A549 (cell line): ENCODE data around the gene SWSAP1. TPM values are rescaled to one million over a fixed set of nuclear protein-coding genes. Genes with fewer than 3 reads are reported as not detected.

Experiments
- ATAC-seq, 2 experiments: fragments of 200-7000 bp in 1 of 2; fragments of >200 bp in 1 of 2; cut with Nextera tagmentation in 1 of 2; cut with Tn5 transposase in 1 of 2; 3 replicates each; pipeline versions ENCODE4 v1.8.0 to v1.9.1; 2018 to 2020; ENCODE audit warnings: mild to moderate bottlenecking in 1 of 2, moderate library complexity in 1 of 2
- CTCF ChIA-PET: fragments of 300-600 bp; sonication (Branson Sonifier 250); formaldehyde crosslinking; extraction: SDS; loops from one replicate; lab custom pipeline; 2021; ENCODE audit warnings: antibody characterized with exemption, inconsistent platforms; lab: Yijun Ruan, JAX
- POLR2A ChIA-PET: fragments of 350-600 bp; formaldehyde crosslinking; extraction: SDS; loops from one replicate; lab custom pipeline; 2021; ENCODE audit warnings: antibody characterized with exemption, inconsistent platforms; lab: Yijun Ruan, JAX
- DNase-seq, 2 experiments: peaks; one replicate each; pipeline versions ENCODE4 v3.0.0 to v3.0.0-alpha.2; 2011 to 2016; ENCODE audit warnings: low read depth in 1 of 2, low spot score in 1 of 2
- FAIRE-seq: peaks from 2 replicates; lab custom pipeline; 2011; peaks lifted over from hg19 to GRCh38; lab: Jason Lieb, UNC
- H3K27ac ChIP-seq, 2 experiments: fragments of >200 bp; sonication (Bioruptor Twin); formaldehyde crosslinking; 3 replicates each; pipeline ENCODE4 v1.5.1; 2016 to 2017
- H3K4me1 ChIP-seq: fragments of >200 bp; sonication (Bioruptor Twin); formaldehyde crosslinking; 3 replicates; pipeline ENCODE4 v1.6.1; 2016
- H3K4me2 ChIP-seq: fragments of >200 bp; sonication (Bioruptor Twin); formaldehyde crosslinking; 3 replicates; pipeline ENCODE4 v1.6.1; 2016
- H3K4me3 ChIP-seq: fragments of >200 bp; sonication (Bioruptor Twin); formaldehyde crosslinking; 3 replicates; pipeline ENCODE4 v1.5.1; 2016
- H3K9me3 ChIP-seq: fragments of >200 bp; sonication (Bioruptor Twin); formaldehyde crosslinking; 3 replicates; pipeline ENCODE4 v1.6.1; 2016
- FOSB ChIP-seq: fragments of 250-450 bp; sonication (Bioruptor Pico); IDR thresholded peaks from 2 replicates; pipeline ENCODE4 v1.5.0; 2020; ENCODE audit warnings: mild to moderate bottlenecking, moderate library complexity
- FOXS1 ChIP-seq: fragments of 250-450 bp; sonication (Bioruptor Pico); IDR thresholded peaks from 2 replicates; pipeline ENCODE4 v1.5.0; 2020; ENCODE audit warnings: mild to moderate bottlenecking, moderate library complexity
- GATA3 ChIP-seq: IDR thresholded peaks from 2 replicates; pipeline ENCODE4 v1.6.1; 2012; ENCODE audit warnings: borderline replicate concordance
- HEYL ChIP-seq: fragments of 250-450 bp; sonication (Bioruptor Pico); IDR thresholded peaks from 2 replicates; pipeline ENCODE4 v1.8.0; 2021; ENCODE audit warnings: mild to moderate bottlenecking, moderate library complexity
- HOXB13 ChIP-seq: fragments of 250-450 bp; sonication (Bioruptor Pico); IDR thresholded peaks from 2 replicates; pipeline ENCODE4 v1.5.0; 2020; ENCODE audit warnings: low read depth, mild to moderate bottlenecking, moderate library complexity
- JUN ChIP-seq, 2 experiments: fragments of >200 bp; sonication (Bioruptor Twin); formaldehyde crosslinking; IDR thresholded peaks; 2 replicates in 1 of 2; 3 replicates in 1 of 2; pipeline ENCODE4 v1.6.1; 2016 to 2017
- KDM1A ChIP-seq: fragments of 200-600 bp; sonication (generic); IDR thresholded peaks from 2 replicates; pipeline ENCODE4 v1.6.1; 2016; ENCODE audit warnings: low read depth, mild to moderate bottlenecking
- MAZ ChIP-seq: fragments of 150-350 bp; IDR thresholded peaks from 2 replicates; pipeline ENCODE4 v1.6.1; 2014; ENCODE audit warnings: antibody characterized with exemption, low read depth, low read length, borderline replicate concordance
- NFE2L2 ChIP-seq: fragments of 150-350 bp; conservative IDR thresholded peaks from 2 replicates; pipeline ENCODE4 v1.6.1; 2014; ENCODE audit warnings: low read length
- ZC3H11A ChIP-seq: fragments of 450-650 bp; IDR thresholded peaks from 2 replicates; pipeline ENCODE4 v1.6.1; 2014; ENCODE audit warnings: antibody characterized with exemption, mild to moderate bottlenecking
- ZFP36 ChIP-seq: fragments of 450-650 bp; IDR thresholded peaks from 2 replicates; pipeline ENCODE4 v1.6.1; 2014; ENCODE audit warnings: borderline replicate concordance; ENCODE audit not compliant: partially characterized antibody
- WGBS: methylation state at CpG from one replicate; pipeline ENCODE4 v1.1.6; 2017; ENCODE audit errors: missing lambda C conversion rate; 5-methylcytosine and 5-hydroxymethylcytosine counted together
- polyA plus RNA-seq, 4 experiments: library from polyadenylated mRNA; depleted of rRNA in 3 of 4; stranded (reverse); fragments of >200 nt; fragmentation: RNase III in 1 of 4; extraction: RNeasy Plus Mini Kit Qiagen cat#74134 plus additional on column Dnase treatment in 1 of 4; gene quantifications; 2 replicates in 3 of 4; 3 replicates in 1 of 4; pipeline ENCODE4 v1.2.3, GENCODE V29; 2011 to 2017
- TF ChIP-seq, protein P1 (sequence below): fragments of 150-350 bp; IDR thresholded peaks from 2 replicates; pipeline ENCODE4 v1.6.1; 2014; ENCODE audit warnings: low read depth, mild to moderate bottlenecking, low read length
- TF ChIP-seq, protein P2 (sequence below): fragments of 450-650 bp; IDR thresholded peaks from 2 replicates; pipeline ENCODE4 v1.6.1; 2014; ENCODE audit warnings: antibody characterized with exemption
- TF ChIP-seq, protein P3 (sequence below): IDR thresholded peaks from 2 replicates; pipeline ENCODE4 v1.6.1; 2012
- TF ChIP-seq, protein P4 (sequence below): fragments of 250-450 bp; sonication (Bioruptor Pico); IDR thresholded peaks from 2 replicates; pipeline ENCODE4 v1.5.0; 2020; ENCODE audit warnings: low read depth, mild to moderate bottlenecking, moderate library complexity

Gene SWSAP1
- polyA plus RNA-seq, 2 of the 4 experiments (the other 2 are of a cell fraction), result 1.3 to 1.5 TPM

DNA sequence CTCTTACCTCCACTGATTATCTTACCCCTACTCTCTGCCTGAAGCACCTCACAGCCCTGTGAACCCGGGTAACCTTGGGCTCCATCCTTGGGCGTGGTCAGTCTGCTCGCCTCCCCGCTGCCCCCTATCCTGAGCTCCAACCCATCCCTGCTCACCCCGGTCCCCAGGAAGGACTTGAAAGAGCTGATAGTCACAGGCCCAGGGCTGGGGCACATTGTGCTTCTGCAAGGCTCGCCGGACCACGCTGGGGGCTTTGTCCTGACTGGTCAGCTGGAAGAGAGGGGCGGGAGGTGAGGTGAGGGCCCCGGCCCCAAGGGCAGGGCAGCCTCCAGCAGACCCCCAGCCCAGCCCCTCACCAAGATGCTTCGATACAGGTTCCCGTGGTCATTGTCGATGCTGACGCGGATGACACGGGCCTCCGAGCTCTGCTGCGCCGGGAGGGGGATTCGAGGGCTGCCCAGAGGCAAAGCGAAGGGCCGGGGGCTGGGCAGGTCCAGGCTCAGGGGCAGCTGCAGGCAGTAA, 22.7 kb downstream of the SWSAP1 start:
- ChIA-PET POLR2A (no interaction called here), CTCF (interaction anchor here (1.0 kb wide), 2 partner anchors 9 to 14 kb away, joined by 3 read pairs; no protein-coding TSS in a partner anchor)
- DNase-seq (no peak), ATAC-seq (no peak)
- no peak overlapping the region for H3K4me2 ChIP-seq
- no peak overlapping the region for H3K27ac ChIP-seq
- TF ChIP-seq, protein P1, sequence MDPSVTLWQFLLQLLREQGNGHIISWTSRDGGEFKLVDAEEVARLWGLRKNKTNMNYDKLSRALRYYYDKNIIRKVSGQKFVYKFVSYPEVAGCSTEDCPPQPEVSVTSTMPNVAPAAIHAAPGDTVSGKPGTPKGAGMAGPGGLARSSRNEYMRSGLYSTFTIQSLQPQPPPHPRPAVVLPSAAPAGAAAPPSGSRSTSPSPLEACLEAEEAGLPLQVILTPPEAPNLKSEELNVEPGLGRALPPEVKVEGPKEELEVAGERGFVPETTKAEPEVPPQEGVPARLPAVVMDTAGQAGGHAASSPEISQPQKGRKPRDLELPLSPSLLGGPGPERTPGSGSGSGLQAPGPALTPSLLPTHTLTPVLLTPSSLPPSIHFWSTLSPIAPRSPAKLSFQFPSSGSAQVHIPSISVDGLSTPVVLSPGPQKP, result no peak
- TF ChIP-seq, all 56 proteins: peak for 0
- Histone ChIP-seq H3K4me1 (no peaks in the 10 kb centered on the region), H3K4me3 (no peak overlapping the region), H3K9me3 (no peaks in the 10 kb centered on the region)
- FAIRE-seq, result no peak
- WGBS, result 77% methylated on average over 13 of the region's 22 CpGs

- no peak for ATAC-seq
- Histone ChIP-seq H3K4me2 (no peak overlapping the region), H3K9me3 (no peaks in the 10 kb centered on the region), H3K4me1 (no peaks in the 10 kb centered on the region), H3K4me3 (no peak overlapping the region), H3K27ac (no peak overlapping the region)
- TF ChIP-seq ZC3H11A (no peak), KDM1A (no peak), GATA3 (no peak), HEYL (CRISPR knock-in tag) (no peak), JUN (IDR thresholded peaks at IDR 0.05) (no peak), MAZ (no peak), ZFP36 (no peak), NFE2L2 (no peak), FOSB (CRISPR knock-in tag) (no peak)
- TF ChIP-seq, protein P2, sequence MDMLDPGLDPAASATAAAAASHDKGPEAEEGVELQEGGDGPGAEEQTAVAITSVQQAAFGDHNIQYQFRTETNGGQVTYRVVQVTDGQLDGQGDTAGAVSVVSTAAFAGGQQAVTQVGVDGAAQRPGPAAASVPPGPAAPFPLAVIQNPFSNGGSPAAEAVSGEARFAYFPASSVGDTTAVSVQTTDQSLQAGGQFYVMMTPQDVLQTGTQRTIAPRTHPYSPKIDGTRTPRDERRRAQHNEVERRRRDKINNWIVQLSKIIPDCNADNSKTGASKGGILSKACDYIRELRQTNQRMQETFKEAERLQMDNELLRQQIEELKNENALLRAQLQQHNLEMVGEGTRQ, result no peak
- TF ChIP-seq, protein P3, sequence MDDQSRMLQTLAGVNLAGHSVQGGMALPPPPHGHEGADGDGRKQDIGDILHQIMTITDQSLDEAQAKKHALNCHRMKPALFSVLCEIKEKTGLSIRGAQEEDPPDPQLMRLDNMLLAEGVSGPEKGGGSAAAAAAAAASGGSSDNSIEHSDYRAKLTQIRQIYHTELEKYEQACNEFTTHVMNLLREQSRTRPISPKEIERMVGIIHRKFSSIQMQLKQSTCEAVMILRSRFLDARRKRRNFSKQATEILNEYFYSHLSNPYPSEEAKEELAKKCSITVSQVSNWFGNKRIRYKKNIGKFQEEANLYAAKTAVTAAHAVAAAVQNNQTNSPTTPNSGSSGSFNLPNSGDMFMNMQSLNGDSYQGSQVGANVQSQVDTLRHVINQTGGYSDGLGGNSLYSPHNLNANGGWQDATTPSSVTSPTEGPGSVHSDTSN, result no peak
- TF ChIP-seq, protein P4, sequence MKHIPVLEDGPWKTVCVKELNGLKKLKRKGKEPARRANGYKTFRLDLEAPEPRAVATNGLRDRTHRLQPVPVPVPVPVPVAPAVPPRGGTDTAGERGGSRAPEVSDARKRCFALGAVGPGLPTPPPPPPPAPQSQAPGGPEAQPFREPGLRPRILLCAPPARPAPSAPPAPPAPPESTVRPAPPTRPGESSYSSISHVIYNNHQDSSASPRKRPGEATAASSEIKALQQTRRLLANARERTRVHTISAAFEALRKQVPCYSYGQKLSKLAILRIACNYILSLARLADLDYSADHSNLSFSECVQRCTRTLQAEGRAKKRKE (CRISPR knock-in tag), result no peak
- 67% methylated on average over 6 of the region's 9 CpGs for WGBS
- FAIRE-seq, result no peak
- ChIA-PET POLR2A (no interaction called here), CTCF (interaction anchor here (0.7 to 3.6 kb wide), 3 partner anchors 16 to 36 kb away, joined by 3 to 26 read pairs (median 3); partner anchors contain the start of genes EPOR and PRKCSH)
- no peak for DNase-seq
Measured at GRCh38 chr19:11399667-11400066, 25.2 kb downstream of the SWSAP1 start.

GRCh38 chr19:11400798-11401197, 26.3 kb downstream of the SWSAP1 start:
- Histone ChIP-seq H3K4me2 (no peak overlapping the region), H3K9me3 (no peaks in the 10 kb centered on the region), H3K4me1 (no peaks in the 10 kb centered on the region), H3K27ac (no peak overlapping the region), H3K4me3 (no peak overlapping the region)
- FAIRE-seq, result no peak
- TF ChIP-seq, protein P1, result no peak
- TF ChIP-seq FOXS1, result no peak
- peak; percentile 71 for TF ChIP-seq ZC3H11A
- TF ChIP-seq HOXB13, result no peak
- no peak for ATAC-seq
- POLR2A ChIA-PET, result no interaction called here
- WGBS, result 54% methylated on average over 1 of the region's 1 CpG
- DNase-seq, result no peak
- CTCF ChIA-PET, result interaction anchor here (0.6 to 3.6 kb wide), 3 partner anchors 18 to 376 kb away, joined by 4 to 26 read pairs (median 4); partner anchors contain the start of gene EPOR
